IPS DF 4.7 (cell line): Measurements from ENCODE around the gene NFE2L2.
A peak's percentile ranks its signal among the peaks of the same experiment; 100 is the strongest.
"Not testable (repeated sequence)": the region's sequence is repeated elsewhere in the genome, so short reads cannot be mapped to it uniquely, and the experiment has no call there.

Source experiments
- DNase-seq: peaks from one replicate; pipeline ENCODE4 v3.0.0-alpha.2; 2013; ENCODE audit warnings: low spot score; ENCODE audit errors: extremely low read depth

Gene NFE2L2

DNA sequence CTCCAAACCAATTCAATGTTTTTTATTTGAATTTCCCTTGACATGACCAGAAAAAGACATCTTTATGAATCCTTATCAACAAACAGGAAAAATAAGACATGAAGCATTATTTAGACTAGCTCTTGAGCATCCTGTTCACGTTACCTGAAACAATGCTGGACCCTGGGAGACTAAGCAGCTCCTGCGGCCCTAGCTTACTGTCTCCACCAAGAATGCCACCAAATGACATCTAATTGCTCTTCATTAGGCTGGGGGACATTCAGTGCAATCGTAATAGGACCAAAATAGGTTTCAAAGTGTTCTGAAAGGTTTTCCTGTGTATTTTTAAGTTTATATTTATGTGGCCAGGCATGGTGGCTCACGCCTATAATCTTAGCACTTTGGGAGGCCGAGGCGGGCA lies 25.5 kb downstream of the NFE2L2 start:
- no peak for DNase-seq

DNA sequence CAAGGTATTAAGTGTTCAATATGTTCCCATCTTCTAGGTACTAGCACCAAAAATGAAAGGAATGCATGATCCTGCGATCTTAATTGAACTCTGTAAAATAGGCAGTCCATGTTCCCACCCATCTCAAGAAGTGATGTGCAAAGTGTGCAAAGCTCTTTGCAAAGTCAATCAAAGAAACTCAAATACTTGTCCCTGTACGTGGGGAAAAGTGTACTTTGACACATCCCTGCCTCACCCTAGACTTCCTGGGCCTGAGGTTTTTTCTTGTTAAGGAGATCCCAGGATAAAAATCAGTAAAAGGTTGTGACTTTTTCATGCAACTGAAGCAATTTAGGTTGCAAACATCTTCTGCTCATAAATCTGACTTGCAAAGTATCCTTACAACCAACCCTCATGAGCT lies 26.6 kb downstream of the NFE2L2 start:
- no peak for DNase-seq

DNA sequence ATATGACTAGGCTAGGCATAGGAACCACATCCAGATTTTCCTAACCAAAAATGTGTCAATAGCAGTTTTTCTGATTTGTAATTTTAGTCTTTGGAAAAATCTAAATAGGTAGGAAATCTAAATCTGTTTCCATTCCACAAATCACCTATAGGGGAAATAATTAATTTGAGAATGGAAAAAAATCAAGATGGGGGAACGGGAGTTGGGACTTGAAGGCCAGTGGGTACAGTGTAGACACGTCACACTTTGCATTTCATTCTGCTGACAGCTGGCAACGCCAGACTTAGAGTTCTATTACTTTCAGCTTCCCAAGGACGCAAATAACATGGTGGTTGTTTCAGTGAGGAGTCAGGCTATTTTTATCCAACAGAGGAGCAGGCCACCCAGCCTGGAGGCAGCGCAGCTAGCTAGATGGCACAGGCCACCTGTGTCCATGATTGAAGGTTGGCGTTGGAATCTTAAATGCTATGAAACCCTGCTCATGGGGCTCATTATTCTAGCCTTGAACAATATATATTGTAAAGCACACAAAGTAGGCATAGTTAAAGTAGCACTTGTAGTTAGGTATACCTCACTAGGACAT lies 28.6 kb downstream of the NFE2L2 start:
- no peak for DNase-seq

DNA sequence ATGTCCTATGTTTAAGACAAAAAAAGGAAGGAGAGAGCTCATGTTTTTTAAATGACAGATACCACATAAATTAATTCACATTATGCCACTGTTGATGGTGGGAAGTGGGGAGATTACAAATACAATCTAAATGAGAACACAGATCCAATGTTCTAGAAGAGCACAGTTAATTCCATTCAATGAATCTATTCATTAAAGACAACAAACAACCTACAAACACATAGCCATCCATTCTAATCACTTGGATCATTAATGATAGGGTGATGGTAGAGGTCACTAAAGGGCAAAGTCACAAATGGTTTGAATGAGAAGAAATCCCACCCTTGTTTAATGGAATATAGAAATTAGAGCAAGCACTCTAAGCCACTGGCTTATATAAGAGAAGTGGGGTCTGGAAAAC lies 30.3 kb downstream of the NFE2L2 start:
- DNase-seq: no peak

DNA sequence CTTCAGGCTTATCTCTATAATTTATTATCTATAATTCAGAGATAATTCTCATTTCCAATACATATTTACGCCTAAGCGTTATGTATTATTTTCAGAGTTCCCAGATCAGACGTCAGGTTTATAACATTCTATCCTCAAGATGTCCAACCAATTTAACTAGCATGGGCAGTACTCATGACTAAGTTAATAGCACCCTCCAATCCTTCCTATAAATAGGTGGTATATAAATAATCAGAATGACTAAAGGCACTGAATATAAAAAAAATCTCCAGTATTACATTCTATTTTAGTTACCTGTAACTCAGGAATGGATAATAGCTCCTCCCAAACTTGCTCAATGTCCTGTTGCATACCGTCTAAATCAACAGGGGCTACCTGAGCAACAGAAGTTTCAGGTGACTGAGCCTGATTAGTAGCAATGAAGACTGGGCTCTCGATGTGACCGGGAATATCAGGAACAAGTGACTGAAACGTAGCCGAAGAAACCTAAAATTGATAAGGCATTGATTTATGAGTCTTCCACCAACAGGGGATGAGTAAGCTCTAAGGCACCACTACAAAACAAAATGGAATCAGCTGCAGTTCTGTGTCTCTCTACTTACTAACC lies 32.3 kb downstream of the NFE2L2 start:
- no peak for DNase-seq

DNA sequence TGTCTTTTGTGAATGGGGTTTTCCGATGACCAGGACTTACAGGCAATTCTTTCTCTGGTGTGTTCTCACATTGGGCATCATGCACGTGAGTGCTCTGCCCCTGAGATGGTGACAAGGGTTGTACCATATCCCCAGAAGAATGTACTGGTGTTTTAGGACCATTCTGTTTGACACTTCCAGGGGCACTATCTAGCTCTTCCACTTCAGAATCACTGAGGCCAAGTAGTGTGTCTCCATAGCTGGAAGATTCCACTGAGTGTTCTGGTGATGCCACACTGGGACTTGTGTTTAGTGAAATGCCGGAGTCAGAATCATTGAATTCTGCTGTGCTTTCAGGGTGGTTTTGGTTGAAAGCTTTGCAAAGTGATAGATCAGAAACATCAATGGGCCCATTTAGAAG lies 33.3 kb downstream of the NFE2L2 start:
- no peak for DNase-seq

DNA sequence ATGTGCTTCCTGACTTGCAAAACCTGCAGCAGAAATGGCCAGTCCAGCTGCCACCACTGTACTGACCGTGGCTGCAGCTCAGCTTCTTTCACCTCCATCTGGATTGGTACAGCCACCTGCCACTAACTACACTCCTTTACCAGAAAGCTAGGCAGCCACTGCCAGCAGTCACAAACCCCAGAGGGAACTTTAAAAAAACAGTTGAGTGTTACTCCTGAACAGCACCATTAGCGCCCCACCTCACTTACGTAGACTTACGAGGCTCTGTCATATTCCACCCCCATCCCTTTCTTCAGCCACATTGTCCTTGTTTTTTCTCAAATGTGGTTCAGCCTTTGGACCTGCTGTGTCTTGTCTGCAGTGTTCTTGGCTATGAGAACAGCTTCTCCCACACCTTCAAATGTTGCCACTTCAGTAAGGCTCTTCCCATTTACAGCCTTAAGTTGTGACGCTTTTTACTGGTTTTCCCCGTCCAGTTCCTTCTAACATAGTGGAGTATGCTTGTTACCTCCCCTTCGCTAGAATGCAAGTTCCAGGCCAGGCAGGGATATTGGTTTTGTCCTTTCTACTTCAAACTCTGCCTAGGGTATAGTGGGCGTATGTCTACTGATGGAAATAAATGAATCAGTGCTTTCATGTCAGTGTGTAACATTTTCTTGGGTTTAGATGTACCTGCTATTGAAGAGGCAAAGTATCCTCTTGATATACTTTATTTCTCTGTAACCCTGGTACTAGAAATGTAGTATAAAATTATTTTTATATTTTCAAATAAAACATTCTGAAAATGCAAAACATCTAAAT lies 34.9 kb downstream of the NFE2L2 start:
- DNase-seq: no peak

DNA sequence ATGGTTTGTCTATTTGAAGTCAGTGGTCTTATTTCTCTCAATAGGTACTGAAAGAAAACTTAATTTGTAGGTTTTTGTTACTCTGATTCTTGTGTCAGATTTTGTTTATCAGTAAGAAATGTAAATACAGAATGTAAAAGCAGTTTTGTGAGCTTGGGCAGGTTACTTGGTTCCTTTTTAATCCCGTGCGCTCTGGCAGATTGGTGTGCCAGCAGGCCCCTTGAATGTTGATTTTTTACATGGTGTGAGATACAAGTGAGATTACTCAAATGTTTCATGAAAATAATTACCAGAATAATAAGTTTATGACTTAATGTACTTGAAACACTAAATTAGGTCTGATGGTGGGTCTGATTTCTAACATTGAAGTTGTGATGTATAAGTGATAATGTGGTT lies 38.6 kb downstream of the NFE2L2 start:
- DNase-seq: no peak

DNA sequence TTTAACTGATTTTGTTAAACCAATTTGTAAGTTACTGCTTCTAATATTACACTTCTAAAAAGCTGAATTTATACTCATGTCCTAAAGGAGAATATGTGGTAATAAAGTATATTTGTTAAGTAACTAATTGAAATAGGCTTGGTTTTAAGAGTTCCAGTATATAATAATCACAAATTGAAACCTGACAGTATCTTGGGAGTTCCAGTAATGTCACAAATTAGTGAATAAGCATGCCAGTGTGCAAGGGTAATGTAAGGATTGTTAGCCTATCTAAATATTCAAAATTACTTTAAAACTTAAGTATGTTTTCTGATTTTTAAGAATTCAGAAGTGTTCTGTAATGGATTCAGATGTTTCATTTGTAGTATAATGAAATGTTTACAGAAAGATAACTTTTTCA lies 41.1 kb downstream of the NFE2L2 start:
- not testable (repeated sequence) for DNase-seq

DNA sequence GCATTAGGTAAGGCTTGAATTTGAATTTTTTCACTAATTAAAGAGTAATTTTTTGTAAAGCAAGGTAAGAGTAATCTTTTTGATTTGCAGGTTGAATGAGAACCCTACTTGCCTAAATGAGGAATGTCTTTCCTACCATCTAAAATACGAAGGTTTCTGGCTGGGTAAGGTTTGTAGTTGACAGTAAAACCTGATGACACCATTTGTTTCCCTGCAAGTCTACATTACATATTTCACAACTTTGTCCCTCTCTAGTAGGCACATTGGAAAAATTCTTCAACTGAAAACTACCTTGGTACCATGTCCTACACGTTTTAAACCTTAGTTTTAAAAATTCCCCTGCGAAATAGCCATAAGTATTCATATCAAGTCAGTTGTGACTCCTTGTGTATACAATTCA lies 42.6 kb downstream of the NFE2L2 start:
- DNase-seq: no peak

DNA sequence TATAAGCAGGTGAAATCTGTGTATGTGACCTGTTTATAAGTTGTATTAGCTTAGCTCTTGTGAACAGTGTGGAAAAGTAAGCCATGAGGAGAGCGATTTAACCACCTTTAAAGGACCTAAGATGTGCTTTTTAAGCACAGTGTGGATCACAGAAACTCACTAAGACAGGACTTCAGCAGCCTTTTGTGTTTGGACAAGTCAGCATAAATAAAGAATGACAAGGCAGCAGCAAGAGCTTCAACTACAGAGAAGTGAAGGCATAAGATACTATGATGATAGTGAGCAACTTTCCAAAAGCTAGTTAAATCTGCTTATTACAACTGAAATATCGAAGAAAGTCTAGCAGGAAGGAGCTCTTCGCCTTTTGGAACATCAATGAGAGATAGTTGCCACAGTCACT lies 43.0 kb downstream of the NFE2L2 start:
- no peak for DNase-seq

DNA sequence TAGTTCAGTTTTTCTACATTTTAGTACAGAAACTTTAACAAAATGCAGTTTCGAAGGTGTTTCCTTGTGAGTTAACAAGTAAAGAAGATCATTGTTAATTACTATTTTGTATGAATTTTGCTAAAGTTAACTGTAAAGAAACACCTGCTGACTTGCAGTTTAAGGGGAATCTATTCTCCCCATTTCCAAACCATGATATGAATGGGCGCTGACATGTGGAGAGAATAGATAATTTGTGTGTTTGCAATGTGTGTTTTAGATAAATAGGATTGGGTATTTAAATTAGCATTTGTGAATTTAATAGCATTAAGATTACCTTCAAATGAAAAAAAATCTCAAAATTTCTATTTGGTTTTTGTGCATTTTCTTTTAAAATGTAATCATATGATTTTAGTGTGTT lies 44.7 kb downstream of the NFE2L2 start:
- not testable (repeated sequence) for DNase-seq

DNA sequence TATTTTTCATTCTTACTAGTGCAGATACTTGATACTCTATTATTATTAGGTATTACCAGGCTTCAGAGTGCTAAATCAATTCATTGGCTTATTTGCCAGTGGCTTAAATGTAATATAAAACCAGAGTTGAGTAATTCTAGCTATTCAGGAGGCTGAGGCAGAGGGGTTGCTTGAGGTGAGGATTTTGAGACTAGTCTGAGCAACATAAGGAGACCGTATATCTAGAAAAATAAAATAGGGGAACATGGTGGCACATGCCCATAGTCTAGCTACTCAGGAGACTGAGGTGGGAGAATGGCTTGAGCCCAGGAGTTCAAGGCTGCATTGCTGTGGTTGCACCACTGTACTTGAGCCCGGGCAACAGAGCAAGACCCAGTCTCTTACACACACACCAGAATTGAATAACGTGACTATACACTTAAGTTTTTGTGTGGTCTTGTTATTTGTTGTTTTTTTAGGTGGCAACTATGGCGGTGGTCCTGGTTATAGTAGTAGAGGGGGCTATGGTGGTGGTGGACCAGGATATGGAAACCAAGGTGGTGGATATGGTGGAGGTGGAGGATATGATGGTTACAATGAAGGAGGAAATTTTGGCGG lies 47.2 kb downstream of the NFE2L2 start:
- no peak for DNase-seq

DNA sequence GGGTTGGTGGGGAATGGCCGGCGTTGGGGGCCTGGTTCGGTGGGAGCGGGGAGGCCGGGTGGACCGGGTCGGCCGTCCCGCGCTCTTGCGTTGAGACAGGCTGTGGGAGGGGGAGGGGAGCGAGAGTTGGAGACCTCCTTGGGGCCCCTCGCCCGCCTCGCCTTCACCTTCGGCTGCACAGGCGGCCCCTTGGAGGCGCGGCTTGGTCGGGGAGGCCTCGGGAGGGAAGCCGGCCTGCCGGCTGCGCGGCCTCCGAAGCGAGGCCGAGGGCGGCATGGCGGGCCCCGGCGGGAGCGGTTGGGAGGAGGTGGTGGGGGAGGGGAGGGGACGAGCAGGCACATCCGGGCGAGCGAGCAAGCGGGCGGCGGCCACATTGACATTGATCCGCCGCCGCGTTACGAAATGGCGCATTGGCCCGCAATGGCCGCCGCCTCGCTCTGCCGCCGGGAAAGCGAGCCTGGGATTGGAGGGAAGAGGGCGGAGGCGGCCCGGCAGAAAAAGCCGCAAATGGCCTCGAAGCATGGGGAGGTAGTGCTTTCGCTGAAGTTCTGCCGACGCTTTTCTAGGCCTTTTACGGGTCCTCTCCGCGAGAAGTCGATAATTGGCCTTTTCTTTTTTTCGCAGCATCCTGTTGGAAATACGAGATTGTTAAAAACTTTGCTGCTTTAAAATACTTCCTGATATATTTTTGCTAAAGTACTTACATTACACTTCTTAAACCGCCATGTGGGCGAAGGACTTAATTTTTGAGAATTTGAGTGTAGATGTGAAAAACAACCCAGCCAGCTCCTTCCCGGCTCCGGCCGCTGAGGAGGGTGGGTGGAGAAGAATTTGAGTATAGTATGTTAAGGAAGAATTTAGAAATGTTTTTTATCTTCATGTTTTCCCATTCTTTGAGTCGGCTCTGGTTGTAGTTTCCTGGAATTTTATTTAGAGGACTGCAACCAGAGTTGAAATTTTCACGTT lies 51.4 kb downstream of the NFE2L2 start:
- DNase-seq: no peak

DNA sequence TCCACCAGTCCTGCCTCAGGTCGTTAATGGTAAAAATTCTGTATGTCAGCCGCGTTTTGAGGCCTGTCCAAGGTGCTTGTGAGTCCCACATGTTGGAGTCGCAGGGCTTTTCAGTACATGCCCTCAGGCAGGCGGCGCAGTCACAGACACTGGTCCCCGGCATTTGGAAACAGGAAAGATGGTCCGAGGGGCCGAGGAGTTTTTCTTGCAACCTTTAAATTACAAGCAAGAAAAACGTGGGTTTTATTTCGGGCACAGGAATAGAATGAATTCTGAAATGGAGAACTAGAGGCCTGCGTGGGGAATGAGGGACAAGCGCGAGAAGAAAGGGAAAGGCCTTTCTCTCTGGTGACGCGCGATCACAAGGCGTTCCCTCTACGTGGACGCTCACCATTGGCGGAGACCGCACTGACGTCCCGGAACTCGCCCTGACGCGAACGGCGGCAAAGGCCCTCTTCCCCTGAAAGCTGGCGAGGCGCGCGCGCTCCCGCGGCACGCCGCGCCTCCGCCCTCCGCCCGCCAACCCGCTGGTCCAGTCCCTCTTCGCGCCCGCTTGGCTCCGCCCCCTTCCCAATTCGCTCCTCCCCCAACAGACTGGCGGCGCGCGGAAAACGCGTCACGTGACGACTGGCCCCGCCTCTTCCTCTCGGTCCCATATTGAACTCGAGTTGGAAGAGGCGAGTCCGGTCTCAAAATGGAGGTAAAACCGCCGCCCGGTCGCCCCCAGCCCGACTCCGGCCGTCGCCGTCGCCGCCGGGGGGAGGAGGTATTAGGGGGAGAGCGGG lies 52.2 kb downstream of the NFE2L2 start, which contains the start of gene HNRNPA3:
HNRNPA3 (plus strand) TSS at position 689 of the 785 bp plus-strand sequence; CDS start at position 695, 6 bp downstream.
- DNase-seq: peak; percentile 87

DNA sequence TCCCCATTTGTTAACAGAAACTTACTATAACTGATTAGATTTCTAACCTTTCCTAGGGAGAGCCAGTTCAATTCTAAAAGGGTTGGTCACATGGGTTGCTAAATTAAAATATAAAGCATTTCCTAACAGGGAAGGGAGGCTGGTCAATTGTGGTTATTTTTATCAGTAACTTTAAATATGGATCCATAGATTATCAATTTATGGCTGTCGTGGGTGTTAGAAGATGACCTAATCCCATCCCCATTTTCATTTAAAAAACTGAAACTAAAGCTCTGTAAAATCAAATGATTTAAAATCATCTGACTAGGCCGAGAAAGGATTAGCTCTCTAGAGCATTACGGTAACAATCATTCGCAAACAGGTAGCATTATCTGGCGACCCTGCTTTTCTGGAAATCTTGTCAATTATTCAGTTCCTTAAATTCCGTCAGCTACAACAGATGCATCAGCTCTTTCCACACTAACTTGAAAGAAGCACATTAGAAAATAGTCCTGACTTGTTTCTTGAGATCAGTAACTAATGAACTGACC lies 52.9 kb downstream of the NFE2L2 start:
- no peak for DNase-seq

DNA sequence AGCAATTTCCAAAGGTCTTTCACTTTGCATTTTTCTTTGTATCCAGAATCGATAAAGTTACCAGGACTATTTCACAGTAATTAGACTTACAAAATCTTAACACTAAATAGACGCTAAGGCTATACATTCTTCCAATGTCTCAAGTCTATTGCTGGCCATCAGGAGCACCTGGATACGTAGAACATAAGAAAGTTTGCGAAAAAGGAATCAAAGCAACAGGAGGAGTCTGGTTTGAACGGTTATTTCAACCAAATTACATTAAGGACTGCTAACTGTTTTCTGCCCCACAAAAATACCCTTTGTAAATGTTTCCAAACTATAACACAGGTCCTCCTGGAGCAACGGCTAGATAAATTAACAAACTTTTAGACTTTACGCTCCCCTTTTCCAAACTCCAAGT lies 53.4 kb downstream of the NFE2L2 start:
- DNase-seq: no peak

DNA sequence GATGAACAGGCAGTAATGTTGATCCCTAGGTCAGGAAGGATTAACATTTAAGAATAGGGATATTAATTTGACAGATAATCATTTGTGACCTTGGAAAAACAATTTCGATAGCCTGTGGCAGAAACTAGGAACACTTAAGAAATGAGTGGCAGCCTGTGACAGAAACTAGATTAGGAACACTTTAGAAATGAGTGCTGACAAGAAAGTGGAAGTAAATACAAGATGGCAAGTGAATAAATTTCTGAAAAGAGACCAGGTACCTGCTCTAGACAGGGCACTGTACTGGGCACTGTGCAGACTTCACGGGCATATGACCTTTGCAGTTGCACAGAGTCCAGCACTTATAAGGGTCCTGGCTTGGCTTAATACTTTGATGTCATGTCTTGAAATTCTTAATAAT lies 57.4 kb downstream of the NFE2L2 start:
- no peak for DNase-seq

DNA sequence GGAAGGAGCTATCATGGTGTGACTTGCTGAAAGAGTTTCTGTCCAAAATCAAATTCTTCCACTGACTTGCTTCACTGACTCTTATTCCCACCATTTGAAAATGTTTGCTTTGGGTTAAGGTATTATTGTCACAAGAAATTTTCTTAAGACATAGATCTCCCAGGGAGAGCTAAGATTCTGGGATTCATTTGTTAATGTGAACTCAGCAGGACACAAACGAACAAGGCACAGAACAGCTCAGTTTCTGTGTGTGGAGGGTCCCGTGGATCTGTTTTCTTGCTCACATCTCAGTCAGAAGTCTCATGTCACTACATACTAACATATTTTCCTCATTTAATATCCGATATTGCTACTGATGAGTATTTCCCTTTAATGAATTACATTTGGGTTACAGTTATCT lies 60.1 kb downstream of the NFE2L2 start:
- DNase-seq: no peak

DNA sequence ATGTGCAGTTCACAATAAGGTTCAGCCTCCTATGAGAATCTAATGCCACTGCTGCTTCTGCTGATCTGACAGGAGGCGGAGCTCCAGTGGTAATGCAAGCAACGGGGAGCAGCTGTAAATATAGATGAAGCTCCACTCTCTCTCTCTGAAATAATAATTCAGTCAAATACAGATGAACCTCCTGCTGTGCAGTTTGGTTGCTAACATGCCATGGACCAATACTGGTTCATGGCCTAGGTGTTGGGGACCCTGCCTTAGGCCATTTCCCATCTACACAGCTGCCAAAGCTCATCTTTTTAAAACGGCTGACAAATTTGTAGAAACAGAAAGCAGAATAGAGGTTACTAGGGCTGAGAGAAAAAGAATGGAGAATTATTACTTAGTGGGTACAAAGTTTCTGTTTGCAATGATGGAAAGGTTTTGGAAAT lies 62.6 kb downstream of the NFE2L2 start:
- DNase-seq: no peak
